Caki2 (cell line): ENCODE measurements around the gene ACER2. TPM values are rescaled to one million over a fixed set of nuclear protein-coding genes. Genes with fewer than 3 reads are reported as not detected.
"Not testable (repeated sequence)": the region's sequence is repeated elsewhere in the genome, so short reads cannot be mapped to it uniquely, and the experiment has no call there.

Experiments used
- DNase-seq: peaks from one replicate; pipeline ENCODE4 v3.0.0-alpha.2; 2015; ENCODE audit warnings: low read depth
- in situ Hi-C: cut with HindIII; loops from 2 replicates; pipeline ENCODE4 v1.10.0; 2016; ENCODE audit warnings: low sequenced_read_pairs, low pct_unique_long_range_greater_than_20kb, mixed read lengths
- total RNA-seq: library from RNA; depleted of rRNA; stranded (reverse); fragments of >200 nt; shearing (Covaris generic); gene quantifications from 2 replicates; pipeline ENCODE4 v1.2.3, GENCODE V29; 2014; ENCODE audit warnings: low replicate concordance; rRNA removed

The ACER2 gene
- total RNA-seq: 1.7 and 1.9 TPM in 2 replicates

DNA sequence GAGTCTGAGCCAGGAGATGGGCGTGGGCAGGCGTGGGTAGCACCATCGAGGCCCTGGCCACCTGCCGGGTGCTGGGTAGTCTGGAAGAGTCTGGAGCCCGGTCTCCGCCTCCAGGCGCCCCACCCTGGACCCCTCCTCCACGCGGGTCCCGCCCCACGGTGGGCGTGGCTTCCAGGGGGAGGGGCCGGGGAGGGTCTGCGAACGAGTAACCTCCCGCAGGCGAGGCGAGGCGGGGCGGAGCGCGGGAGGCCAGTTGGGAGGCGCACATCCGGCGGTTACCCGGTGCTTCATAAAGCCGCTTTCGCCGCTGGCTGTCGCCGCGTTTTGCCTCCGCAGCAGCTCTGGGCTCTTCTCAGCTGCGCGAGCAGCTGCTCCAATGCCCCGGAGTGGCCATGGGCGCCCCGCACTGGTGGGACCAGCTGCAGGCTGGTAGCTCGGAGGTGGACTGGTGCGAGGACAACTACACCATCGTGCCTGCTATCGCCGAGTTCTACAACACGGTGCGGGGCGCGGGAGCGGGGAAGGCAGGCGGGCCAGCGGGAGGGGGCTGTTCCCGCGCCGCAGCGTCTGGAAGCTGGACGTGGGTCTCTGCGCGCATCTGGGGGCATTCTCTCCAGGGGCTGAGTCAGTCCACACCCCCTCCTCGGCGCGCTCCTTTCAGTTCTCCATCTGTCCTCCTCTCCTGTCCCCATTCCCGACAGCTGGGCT, at the start of gene ACER2:
Gene ACER2, plus strand, starts transcription at position 317 of the 708 bp plus-strand sequence. Its CDS starts 76 bp downstream, at position 393.
- in situ Hi-C loops: no loop called here
- peak; percentile 85 for DNase-seq

DNA sequence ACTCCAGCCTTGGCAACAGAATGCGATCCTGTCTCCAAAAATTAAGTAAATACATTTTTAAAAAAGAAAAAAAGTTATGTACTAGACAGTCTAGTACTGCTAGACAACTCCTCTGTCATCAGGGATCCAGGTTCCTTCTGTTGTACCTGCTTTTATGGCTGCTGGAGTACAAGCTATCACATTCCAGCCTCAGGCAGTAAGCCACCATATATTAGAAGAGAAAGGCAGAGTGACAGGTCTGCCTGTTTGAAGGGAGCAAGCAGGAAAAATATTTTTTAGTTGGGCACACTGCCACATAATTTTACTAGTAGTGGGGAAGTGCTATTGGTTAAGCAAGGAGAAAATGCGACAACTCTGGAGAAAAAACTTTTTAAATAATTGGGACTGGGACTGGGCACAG, 39.7 kb upstream of the ACER2 start:
- no peak for DNase-seq
- in situ Hi-C loops: no loop called here

GRCh38 chr9:19371942-19372341, 36.9 kb upstream of the ACER2 start:
- in situ Hi-C loops: no loop called here
- DNase-seq: no peak

DNA sequence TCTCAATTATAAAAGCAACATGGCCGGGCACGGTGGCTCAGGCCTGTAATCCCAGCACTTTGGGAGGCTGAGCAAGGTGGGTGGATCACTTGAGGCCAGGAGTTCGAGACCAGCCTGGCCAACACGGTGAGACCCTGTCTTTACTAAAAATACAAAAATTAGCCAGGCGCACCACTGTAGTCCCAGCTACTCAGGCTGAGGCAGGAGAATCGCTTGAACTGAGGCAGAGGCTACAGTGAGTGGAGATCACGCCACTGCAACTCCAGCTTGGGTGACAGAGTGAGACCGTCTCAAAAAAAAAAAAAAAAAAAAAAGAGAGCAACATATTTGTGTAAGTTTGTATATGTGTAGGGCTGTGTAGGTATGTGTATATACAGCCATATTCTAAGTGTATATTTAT, 36.2 kb upstream of the ACER2 start:
- in situ Hi-C loops: no loop called here
- no peak for DNase-seq

GRCh38 chr9:19373527-19373926, 35.3 kb upstream of the ACER2 start:
- in situ Hi-C loops: no loop called here
- no peak for DNase-seq

GRCh38 chr9:19375538-19375937, 33.3 kb upstream of the ACER2 start:
- DNase-seq: no peak
- in situ Hi-C loops: no loop called here

DNA sequence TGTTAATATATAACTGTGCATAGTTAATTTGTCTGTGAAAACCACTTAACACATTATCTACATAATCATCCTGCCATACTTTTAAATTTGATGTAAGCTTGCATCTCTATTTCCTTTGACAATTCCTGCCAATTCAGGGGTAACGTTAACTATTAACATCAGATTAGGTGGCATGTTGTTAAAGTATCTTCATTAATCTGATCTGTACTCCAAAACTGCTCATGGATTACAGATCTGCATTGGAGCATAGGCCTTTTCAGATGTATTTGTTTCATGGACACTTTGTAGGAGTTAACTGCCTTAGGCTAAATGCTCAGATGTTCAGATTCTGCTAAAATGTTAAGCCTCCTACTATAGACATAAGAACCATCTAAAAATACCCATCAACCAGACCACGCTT, 31.9 kb upstream of the ACER2 start:
- no peak for DNase-seq
- in situ Hi-C loops: no loop called here

DNA sequence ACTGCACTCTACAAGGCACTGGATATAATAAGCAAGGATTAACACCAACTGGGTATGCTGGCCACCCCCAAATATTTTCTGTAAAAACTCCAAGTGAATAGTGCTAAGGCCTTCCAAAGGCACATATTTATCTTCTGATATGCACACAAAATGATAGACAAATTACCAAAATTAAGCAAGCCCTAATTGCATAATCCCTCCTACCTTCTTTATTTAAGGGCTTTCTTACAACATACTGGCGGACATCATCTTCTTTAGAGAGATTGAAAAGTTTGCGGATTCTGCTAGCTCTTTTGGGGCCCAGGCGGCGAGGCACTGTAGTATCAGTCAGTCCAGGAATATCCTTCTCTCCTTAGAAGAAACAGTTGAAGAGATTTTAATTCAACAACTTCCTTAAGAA, 30.6 kb upstream of the ACER2 start:
- in situ Hi-C loops: no loop called here
- DNase-seq: no peak

GRCh38 chr9:19378647-19379046, 30.2 kb upstream of the ACER2 start:
- in situ Hi-C loops: no loop called here
- DNase-seq: no peak

GRCh38 chr9:19379283-19379682, 29.5 kb upstream of the ACER2 start:
- no peak for DNase-seq
- in situ Hi-C loops: no loop called here

DNA sequence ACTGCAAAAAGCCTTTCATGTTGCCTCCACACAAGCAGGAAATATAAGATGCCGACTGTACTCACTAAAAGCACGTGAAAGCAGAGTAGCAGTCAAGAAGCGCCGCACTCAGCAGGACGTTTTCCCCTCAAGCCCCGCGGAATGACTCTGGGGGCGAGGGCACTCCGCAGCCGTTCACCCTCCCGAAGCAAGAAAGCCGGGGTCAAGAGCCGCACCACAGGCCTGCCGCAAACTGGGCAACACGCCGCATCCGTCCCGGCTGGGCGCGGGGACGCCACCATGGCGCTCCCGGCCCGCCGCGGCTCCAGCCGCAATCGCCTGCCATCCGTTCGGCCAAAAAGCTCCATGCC, 29.1 kb upstream of the ACER2 start:
- in situ Hi-C loops: no loop called here
- no peak for DNase-seq

GRCh38 chr9:19380826-19381075, 28.1 kb upstream of the ACER2 start:
- in situ Hi-C loops: no loop called here
- no peak for DNase-seq

DNA sequence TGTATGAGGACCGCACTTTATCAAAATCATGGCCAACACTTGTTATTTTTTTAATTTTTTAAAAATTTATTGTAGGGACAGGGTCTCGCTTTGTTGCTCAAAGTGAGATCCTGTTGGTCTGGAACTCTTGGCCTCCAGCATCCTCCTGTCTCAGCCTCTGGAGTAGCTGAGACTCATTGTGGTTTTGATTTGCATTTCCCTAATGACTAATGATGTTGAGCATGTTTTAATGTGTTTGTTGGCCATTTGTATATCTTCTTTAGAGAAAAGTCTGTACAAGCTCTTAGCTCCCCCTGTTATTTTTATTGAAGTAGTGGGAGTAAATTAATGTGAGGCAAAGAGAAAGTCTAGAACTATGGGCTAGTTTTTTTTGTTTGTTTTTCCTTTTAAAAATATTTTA, 27.2 kb upstream of the ACER2 start:
- DNase-seq: no peak
- in situ Hi-C loops: no loop called here

GRCh38 chr9:19385212-19385611, 23.6 kb upstream of the ACER2 start:
- DNase-seq, in situ Hi-C loops: not testable (repeated sequence)

GRCh38 chr9:19385786-19386501, 22.9 kb upstream of the ACER2 start:
- in situ Hi-C loops: no loop called here
- DNase-seq: no peak

- in situ Hi-C loops: no loop called here
- DNase-seq: no peak
Measured at GRCh38 chr9:19386502-19387044, 22.2 kb upstream of the ACER2 start.

DNA sequence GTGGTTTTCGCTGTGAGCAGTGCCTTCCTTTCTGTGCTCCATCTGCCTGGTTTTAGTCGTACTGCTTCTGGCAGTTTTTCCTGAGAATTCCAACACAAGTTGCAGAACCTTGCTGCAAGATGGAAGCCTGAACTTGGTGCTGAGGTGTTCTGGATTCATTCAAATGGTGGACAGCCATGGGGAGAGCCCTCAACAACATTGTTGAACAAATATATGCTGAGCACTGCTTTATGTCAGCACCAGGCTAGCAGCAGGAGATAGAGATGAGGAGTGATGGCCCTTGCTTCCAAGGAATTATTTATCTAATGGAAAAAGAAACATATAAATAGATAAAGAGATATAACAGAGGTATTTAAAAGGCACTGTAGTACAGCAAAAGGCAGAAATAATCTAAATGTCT, 21.5 kb upstream of the ACER2 start:
- in situ Hi-C loops: no loop called here
- DNase-seq: no peak

- DNase-seq, in situ Hi-C loops: not testable (repeated sequence)
Measured at GRCh38 chr9:19389539-19389938, 19.3 kb upstream of the ACER2 start.

- in situ Hi-C loops: no loop called here
- no peak for DNase-seq
Measured at GRCh38 chr9:19397845-19398244, 11.0 kb upstream of the ACER2 start.

- in situ Hi-C loops: not testable (repeated sequence)
Measured at GRCh38 chr9:19403231-19403630, 5.6 kb upstream of the ACER2 start.

More at GRCh38 chr9:19403231-19403630, 5.6 kb upstream of the ACER2 start:
- DNase-seq: not testable (repeated sequence)
